ENCODE results near the gene SMPD3.
"Not testable (repeated sequence)": the region's sequence is repeated elsewhere in the genome, so short reads cannot be mapped to it uniquely, and the experiment has no call there.

The SMPD3 gene

GRCh38 chr16:68448360-68448970 is at the start of gene SMPD3:
Gene SMPD3 (minus strand): TSS chr16:68448508. CDS start chr16:68372181, 76,327 bp downstream.
- DNase-seq, result peak; percentile 93

- DNase-seq, result no peak
Measured at GRCh38 chr16:68496689-68497088, 48.4 kb upstream of the SMPD3 start.

- not testable (repeated sequence) for DNase-seq
Measured at GRCh38 chr16:68494261-68494660, 46.0 kb upstream of the SMPD3 start.

GRCh38 chr16:68493412-68494070 is 45.2 kb upstream of the SMPD3 start:
- DNase-seq, result no peak

GRCh38 chr16:68492543-68493411 is 44.5 kb upstream of the SMPD3 start:
- no peak for DNase-seq

GRCh38 chr16:68492151-68492542 is 43.8 kb upstream of the SMPD3 start:
- no peak for DNase-seq

- DNase-seq, result no peak
Measured at GRCh38 chr16:68491576-68491950, 43.3 kb upstream of the SMPD3 start.

- DNase-seq, result no peak
Measured at GRCh38 chr16:68490829-68491575, 42.7 kb upstream of the SMPD3 start.

GRCh38 chr16:68490358-68490757 is 42.0 kb upstream of the SMPD3 start:
- no peak for DNase-seq

- DNase-seq, result no peak
Measured at GRCh38 chr16:68488554-68488953, 40.2 kb upstream of the SMPD3 start.

GRCh38 chr16:68487669-68488068 is 39.4 kb upstream of the SMPD3 start:
- no peak for DNase-seq

- peak; percentile 8 for DNase-seq
Measured at GRCh38 chr16:68487203-68487514, 38.9 kb upstream of the SMPD3 start.

- no peak for DNase-seq
Measured at GRCh38 chr16:68486502-68487202, 38.3 kb upstream of the SMPD3 start.

- DNase-seq, result no peak
Measured at GRCh38 chr16:68481636-68482035, 33.3 kb upstream of the SMPD3 start.

GRCh38 chr16:68480084-68480995 is 32.0 kb upstream of the SMPD3 start:
- DNase-seq, result no peak

- DNase-seq, result no peak
Measured at GRCh38 chr16:68479271-68479670, 31.0 kb upstream of the SMPD3 start.

GRCh38 chr16:68478526-68479250 is 30.4 kb upstream of the SMPD3 start:
- DNase-seq, result no peak

GRCh38 chr16:68475071-68475470 is 26.8 kb upstream of the SMPD3 start:
- DNase-seq, result no peak

GRCh38 chr16:68473358-68474070 is 25.2 kb upstream of the SMPD3 start:
- DNase-seq, result no peak

GRCh38 chr16:68472581-68472980 is 24.3 kb upstream of the SMPD3 start:
- no peak for DNase-seq

Measured in NCI-H526 treated with DMSO at 0.1 percent for 48 hours (cell line).